Adrenal gland (tissue), 12 donors: ENCODE results near the gene RPL41. TPM values are rescaled to one million over a fixed set of nuclear protein-coding genes. Genes with fewer than 3 reads are reported as not detected.
A peak's percentile ranks its signal among the peaks of the same experiment; 100 is the strongest.

Experiments
- DNase-seq, 7 donors: peaks; one replicate each; pipeline ENCODE4 v3.0.0-alpha.2; 2019 to 2020
- H3K27ac ChIP-seq, 5 donors: fragments of 200-600 bp; sonication (generic) in 4 of 5; 1 replicate in 3 of 5; 2 replicates in 2 of 5; pipeline versions ENCODE4 v1.5.1 to v1.8.0; 2016 to 2020; ENCODE audit warnings: mild to moderate bottlenecking in 1 of 5
- H3K27me3 ChIP-seq: fragments of 200-600 bp; 2 replicates; pipeline ENCODE4 v1.8.0; 2021
- H3K36me3 ChIP-seq, 2 donors: fragments of 200-600 bp; replicated peaks in 1 of 2; 1 replicate in 1 of 2; 2 replicates in 1 of 2; pipeline versions ENCODE4 v1.5.1 to v1.8.0; 2018 to 2022
- H3K4me1 ChIP-seq, 2 donors: fragments of 200-600 bp; replicated peaks in 1 of 2; 1 replicate in 1 of 2; 2 replicates in 1 of 2; pipeline versions ENCODE4 v1.5.1 to v1.8.0; 2018 to 2021
- H3K4me3 ChIP-seq, 4 donors: fragments of 200-600 bp; sonication (generic) in 3 of 4; one replicate each; pipeline ENCODE4 v1.5.1; 2016 to 2018
- H3K9me3 ChIP-seq, 3 donors: fragments of 200-600 bp; sonication (generic) in 1 of 3; replicated peaks in 1 of 3; 1 replicate in 2 of 3; 2 replicates in 1 of 3; pipeline versions ENCODE4 v1.5.1 to v1.8.0; 2016 to 2021
- POLR2A ChIP-seq, 2 donors: fragments of 450-650 bp; IDR thresholded peaks; one replicate each; pipeline ENCODE4 v1.6.1; 2017; ENCODE audit warnings: antibody characterized with exemption in 2 of 2, mild to moderate bottlenecking in 2 of 2, moderate library complexity in 1 of 2
- WGBS, 4 donors: extraction: QIAGEN DNeasy Blood & Tissue Kit in 2 of 4; methylation state at CpG; one replicate each; pipeline versions ENCODE4 v1.1.5 to v1.1.7; 2013 to 2017; 5-methylcytosine and 5-hydroxymethylcytosine counted together
- intact Hi-C, 2 donors: fragments of 100-400 bp; cut with DNase I; formaldehyde crosslinking; loops; one replicate each; pipeline versions ENCODE4 v1.14.1 to v1.15.0; 2022 to 2023
- polyA plus RNA-seq, 3 donors: library from polyadenylated mRNA; stranded (reverse); fragments of 200-250 nt in 2 of 3; fragments of 350-450 nt in 1 of 3; fragmentation: Illumina TruSeq in 1 of 3; extraction: RNeasy Lipid Tissue Mini Kit (QIAGEN cat#74804) in 1 of 3; gene quantifications; one replicate each; pipeline ENCODE4 v1.2.3, GENCODE V29; 2013 to 2014
- total RNA-seq, 9 donors: library from RNA; depleted of rRNA in 4 of 9; stranded (reverse); fragments of >200 nt in 4 of 9; fragments of 120-200 nt in 1 of 9; fragmentation: NEBNext Ultra II Directional in 1 of 9; extraction: Animal tissue kit (Norgen Biotek cat#: 25700) in 1 of 9; gene quantifications; one replicate each; pipeline versions ENCODE4 v1.1.0 to v1.2.4, GENCODE V29; 2013 to 2023
- TF ChIP-seq, protein P1 (sequence below), 6 experiments: fragments of 450-650 bp in 4 of 6; fragments of 200-600 bp in 2 of 6; sonication (generic) in 1 of 6; IDR thresholded peaks; 1 replicate in 5 of 6; 2 replicates in 1 of 6; pipeline versions ENCODE4 v1.5.1 to v1.8.0; 2016 to 2021; ENCODE audit warnings: antibody characterized with exemption in 6 of 6, mild to moderate bottlenecking in 2 of 6, moderate library complexity in 1 of 6
- donor health status: healthy with polysubstance abuse.
- donor health status: Bipolar disorder and iron deficiency.
- donor health status: DM: yes; HTN: yes; CAD: no.
- donor health status: DM: no; HTN: no; CAD: no.
- donor health status: DM: no; HTN: no; CAD: no.
- donor health status: DM: yes; HTN: yes; CAD: no.

The RPL41 gene
- total and polyA plus RNA-seq, 12 donors, result 1,635 to 6,204 (median 3,125) TPM

DNA sequence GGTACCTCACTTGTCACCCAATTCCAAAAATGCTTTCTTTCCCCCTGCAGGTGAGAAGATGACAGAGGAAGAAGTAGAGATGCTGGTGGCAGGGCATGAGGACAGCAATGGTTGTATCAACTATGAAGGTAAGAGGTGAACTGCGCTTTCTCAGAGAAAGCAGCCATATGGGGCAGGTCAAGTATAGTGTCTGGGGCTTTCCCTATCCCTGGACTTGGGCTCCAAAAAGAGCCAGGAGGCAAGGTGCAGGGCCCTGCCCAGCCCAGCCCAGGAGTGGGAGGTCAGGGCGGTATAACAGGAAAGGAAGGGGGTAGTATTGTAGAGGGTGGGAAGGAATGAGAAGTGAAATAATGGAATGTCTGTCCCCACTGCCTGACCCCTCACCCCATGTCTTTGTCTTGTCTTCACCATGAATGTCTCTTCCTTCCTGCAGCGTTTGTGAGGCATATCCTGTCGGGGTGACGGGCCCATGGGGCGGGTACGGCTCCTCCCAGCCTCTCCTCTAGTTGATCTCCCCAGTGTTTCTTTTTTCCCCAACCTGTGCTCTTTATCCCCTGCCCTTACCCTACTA is 43.8 kb downstream of the RPL41 start:
- Histone ChIP-seq H3K4me3 (peak overlapping the region in 2 of 4 donors; percentile 55 to 71), H3K27me3 (no peaks in the 10 kb centered on the region), H3K36me3 (peaks cover 0 to 59% of the 10 kb centered on the region in 2 donors), H3K9me3 (no peaks in the 10 kb centered on the region), H3K4me1 (peaks cover 22 to 31% of the 10 kb centered on the region in 2 donors), H3K27ac (peak overlapping the region in 4 of 5 donors; percentile 94 to 98 (median 96))
- intact Hi-C loops, result loop anchor here in 1 of 2 donors (5.0 kb wide), 1 partner anchor 33 kb away; the partner anchor contains the start of gene ESYT1
- 22 to 34% (median 33%) methylated on average over 7 of the region's 7 CpGs for WGBS, 4 donors
- no peak for TF ChIP-seq POLR2A (IDR thresholded peaks at IDR 0.05)
- TF ChIP-seq, protein P1, sequence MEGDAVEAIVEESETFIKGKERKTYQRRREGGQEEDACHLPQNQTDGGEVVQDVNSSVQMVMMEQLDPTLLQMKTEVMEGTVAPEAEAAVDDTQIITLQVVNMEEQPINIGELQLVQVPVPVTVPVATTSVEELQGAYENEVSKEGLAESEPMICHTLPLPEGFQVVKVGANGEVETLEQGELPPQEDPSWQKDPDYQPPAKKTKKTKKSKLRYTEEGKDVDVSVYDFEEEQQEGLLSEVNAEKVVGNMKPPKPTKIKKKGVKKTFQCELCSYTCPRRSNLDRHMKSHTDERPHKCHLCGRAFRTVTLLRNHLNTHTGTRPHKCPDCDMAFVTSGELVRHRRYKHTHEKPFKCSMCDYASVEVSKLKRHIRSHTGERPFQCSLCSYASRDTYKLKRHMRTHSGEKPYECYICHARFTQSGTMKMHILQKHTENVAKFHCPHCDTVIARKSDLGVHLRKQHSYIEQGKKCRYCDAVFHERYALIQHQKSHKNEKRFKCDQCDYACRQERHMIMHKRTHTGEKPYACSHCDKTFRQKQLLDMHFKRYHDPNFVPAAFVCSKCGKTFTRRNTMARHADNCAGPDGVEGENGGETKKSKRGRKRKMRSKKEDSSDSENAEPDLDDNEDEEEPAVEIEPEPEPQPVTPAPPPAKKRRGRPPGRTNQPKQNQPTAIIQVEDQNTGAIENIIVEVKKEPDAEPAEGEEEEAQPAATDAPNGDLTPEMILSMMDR (IDR thresholded peaks at IDR 0.05), result no peak
- peak in 4 of 7 donors; percentile 47 to 74 (median 52) for DNase-seq

DNA sequence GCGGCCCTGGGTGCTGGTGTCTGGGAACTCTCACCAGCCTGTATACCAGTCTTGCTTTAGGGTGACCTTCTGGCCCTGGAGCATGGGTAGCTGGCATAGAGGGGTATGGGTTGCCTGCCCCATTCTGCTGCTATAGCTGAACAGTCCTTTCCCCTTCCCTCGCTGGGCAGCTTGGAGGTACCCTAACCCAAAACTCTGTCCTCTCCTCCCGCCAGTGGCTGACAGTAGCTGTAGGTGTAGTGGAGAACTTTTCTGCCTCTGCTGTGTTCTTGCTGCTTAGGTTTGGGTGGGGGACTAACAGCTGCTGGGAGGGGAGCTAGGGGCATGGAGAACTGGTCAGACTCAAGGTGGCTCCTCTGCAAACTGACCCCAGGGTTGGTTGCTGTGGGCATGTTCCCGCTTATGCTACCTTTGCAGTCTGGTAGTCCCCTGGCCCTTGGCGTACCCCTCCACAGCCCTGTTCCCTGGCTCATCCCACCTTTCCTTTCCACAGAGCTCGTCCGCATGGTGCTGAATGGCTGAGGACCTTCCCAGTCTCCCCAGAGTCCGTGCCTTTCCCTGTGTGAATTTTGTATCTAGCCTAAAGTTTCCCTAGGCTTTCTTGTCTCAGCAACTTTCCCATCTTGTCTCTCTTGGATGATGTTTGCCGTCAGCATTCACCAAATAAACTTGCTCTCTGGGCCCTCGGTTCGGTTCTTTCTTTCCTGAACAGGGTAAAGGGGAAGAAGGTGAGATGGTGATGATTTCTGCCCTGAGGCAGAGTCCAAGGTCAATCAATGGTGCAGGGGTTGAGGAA is 44.7 kb downstream of the RPL41 start:
- Histone ChIP-seq H3K36me3 (peaks cover 0 to 67% of the 10 kb centered on the region in 2 donors), H3K4me1 (peaks cover 22 to 31% of the 10 kb centered on the region in 2 donors), H3K27me3 (no peaks in the 10 kb centered on the region), H3K4me3 (peak overlapping the region in 1 of 4 donors; percentile 71), H3K27ac (peak overlapping the region in 3 of 5 donors; percentile 94 to 98 (median 96)), H3K9me3 (no peaks in the 10 kb centered on the region)
- TF ChIP-seq POLR2A (IDR thresholded peaks at IDR 0.05), result no peak
- TF ChIP-seq, protein P1 (IDR thresholded peaks at IDR 0.05), result no peak
- intact Hi-C loops, result loop anchor here in 1 of 2 donors (5.0 kb wide), 1 partner anchor 34 kb away; the partner anchor contains the start of gene ESYT1
- DNase-seq, result no peak
- 66 to 74% (median 68%) methylated on average over 10 to 11 of the region's 11 CpGs for WGBS, 4 donors

- Histone ChIP-seq H3K27me3 (no peaks in the 10 kb centered on the region), H3K36me3 (peaks cover 0 to 75% of the 10 kb centered on the region in 2 donors), H3K27ac (peak overlapping the region in 2 of 5 donors; percentile 96 to 98), H3K9me3 (no peaks in the 10 kb centered on the region), H3K4me1 (peaks cover 22 to 30% of the 10 kb centered on the region in 2 donors), H3K4me3 (peak overlapping the region in 1 of 4 donors; percentile 71)
- WGBS, 4 donors, result 77 to 82% (median 79%) methylated on average over 10 of the region's 10 CpGs
- DNase-seq, result no peak
- intact Hi-C loops, result loop anchor here in 1 of 2 donors (5.0 kb wide), 1 partner anchor 35 kb away; the partner anchor contains the start of gene ESYT1
- no peak for TF ChIP-seq POLR2A (IDR thresholded peaks at IDR 0.05)
- TF ChIP-seq, protein P1 (IDR thresholded peaks at IDR 0.05), result no peak
These were observed 45.4 kb downstream of the RPL41 start for GRCh38 chr12:56161690-56162351.
